Measurements from ENCODE around the gene HEYL. TPM values are rescaled to one million over a fixed set of nuclear protein-coding genes. Genes with fewer than 3 reads are reported as not detected.

The HEYL gene
- total RNA-seq, 1 donor from 2014 or later, result 21.2 TPM

DNA sequence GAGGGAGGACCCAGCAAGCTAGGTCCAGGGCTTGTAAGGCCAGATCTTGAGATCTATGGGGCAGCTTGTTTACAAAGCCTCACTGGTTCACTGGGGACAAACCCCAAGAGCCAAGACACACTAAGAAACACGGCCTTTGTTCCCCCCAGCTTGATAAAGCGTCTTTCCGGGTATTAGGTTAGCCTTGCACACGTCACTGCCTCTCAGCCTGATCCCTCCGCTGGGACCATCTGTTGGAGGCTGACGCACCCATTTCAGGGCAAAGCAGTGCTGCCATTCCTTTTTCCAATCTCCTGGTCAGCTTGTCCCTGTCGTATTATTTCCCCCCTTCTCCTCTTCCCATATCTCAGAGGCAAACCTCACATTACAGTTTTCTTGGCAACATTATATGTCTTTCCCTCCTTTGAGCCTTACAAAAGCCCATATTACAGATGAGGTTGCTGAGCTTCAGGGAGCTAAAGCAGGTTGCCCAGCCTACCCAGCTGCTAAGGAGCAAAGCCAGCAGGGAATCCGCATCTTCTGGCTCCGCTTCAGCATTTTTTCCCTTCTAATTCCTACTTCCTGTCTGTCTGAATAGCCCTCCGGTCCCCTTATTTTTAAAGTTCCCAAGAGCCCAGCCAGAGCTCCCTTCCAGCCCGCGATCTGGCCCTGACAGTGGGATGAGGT lies 4.1 kb downstream of the HEYL start:
- peak; percentile 62 for DNase-seq
- peak overlapping the region; percentile 90 for H3K27ac ChIP-seq (replicated peaks)
- TF ChIP-seq, protein P1, sequence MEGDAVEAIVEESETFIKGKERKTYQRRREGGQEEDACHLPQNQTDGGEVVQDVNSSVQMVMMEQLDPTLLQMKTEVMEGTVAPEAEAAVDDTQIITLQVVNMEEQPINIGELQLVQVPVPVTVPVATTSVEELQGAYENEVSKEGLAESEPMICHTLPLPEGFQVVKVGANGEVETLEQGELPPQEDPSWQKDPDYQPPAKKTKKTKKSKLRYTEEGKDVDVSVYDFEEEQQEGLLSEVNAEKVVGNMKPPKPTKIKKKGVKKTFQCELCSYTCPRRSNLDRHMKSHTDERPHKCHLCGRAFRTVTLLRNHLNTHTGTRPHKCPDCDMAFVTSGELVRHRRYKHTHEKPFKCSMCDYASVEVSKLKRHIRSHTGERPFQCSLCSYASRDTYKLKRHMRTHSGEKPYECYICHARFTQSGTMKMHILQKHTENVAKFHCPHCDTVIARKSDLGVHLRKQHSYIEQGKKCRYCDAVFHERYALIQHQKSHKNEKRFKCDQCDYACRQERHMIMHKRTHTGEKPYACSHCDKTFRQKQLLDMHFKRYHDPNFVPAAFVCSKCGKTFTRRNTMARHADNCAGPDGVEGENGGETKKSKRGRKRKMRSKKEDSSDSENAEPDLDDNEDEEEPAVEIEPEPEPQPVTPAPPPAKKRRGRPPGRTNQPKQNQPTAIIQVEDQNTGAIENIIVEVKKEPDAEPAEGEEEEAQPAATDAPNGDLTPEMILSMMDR (IDR thresholded peaks at IDR 0.05; ENCODE audit: borderline replicate concordance), result no peak
- intact Hi-C loops (cut with micrococcal nuclease), result no loop called here
- H3K4me3 ChIP-seq, result peak overlapping the region; percentile 76
- H3K4me1 ChIP-seq, result peaks cover 63% of the 10 kb centered on the region
- H3K27me3 ChIP-seq (ENCODE audit: low read depth), result peaks cover 63% of the 10 kb centered on the region
- peaks cover 20% of the 10 kb centered on the region for H3K36me3 ChIP-seq
- H3K9me3 ChIP-seq (replicated peaks), result no peaks in the 10 kb centered on the region

DNA sequence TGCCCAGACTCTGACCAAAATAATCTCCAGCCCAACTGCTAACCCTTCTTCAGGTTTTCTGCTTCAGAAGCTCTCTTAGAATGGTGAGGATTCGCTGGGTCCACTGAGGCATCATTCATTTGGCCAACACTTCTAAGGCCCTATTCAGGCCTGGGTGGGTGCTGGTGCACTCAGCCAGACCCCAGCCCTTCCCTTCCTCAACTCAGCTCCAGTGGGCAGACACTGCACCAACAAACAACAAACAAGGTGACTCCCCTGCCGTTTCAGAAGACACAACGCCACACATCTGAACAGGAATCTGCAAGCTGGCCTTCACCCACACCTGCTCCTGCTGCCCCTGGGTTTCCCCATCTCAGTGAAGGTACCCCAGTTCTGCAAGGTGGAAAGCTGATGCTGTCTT lies 6.0 kb downstream of the HEYL start:
- H3K4me1 ChIP-seq, result peaks cover 56% of the 10 kb centered on the region
- peaks cover 36% of the 10 kb centered on the region for H3K36me3 ChIP-seq
- peak overlapping the region; percentile 76 for H3K4me3 ChIP-seq
- peak overlapping the region; percentile 90 for H3K27ac ChIP-seq (replicated peaks)
- no peak for DNase-seq
- H3K9me3 ChIP-seq (replicated peaks), result no peaks in the 10 kb centered on the region
- intact Hi-C loops (cut with micrococcal nuclease), result no loop called here
- TF ChIP-seq, protein P1 (IDR thresholded peaks at IDR 0.05; ENCODE audit: borderline replicate concordance), result no peak
- peaks cover 51% of the 10 kb centered on the region for H3K27me3 ChIP-seq (ENCODE audit: low read depth)

GRCh38 chr1:39632682-39633417 lies 6.6 kb downstream of the HEYL start:
- Histone ChIP-seq H3K9me3 (replicated peaks) (no peaks in the 10 kb centered on the region), H3K27ac (replicated peaks) (peak overlapping the region; percentile 90), H3K4me3 (peak overlapping the region; percentile 76), H3K4me1 (peaks cover 58% of the 10 kb centered on the region), H3K27me3 (ENCODE audit: low read depth) (peaks cover 47% of the 10 kb centered on the region), H3K36me3 (peaks cover 36% of the 10 kb centered on the region)
- TF ChIP-seq, protein P1 (IDR thresholded peaks at IDR 0.05; ENCODE audit: borderline replicate concordance), result no peak
- intact Hi-C loops (cut with micrococcal nuclease), result no loop called here
- DNase-seq, result peak; percentile 82

GRCh38 chr1:39632323-39632681 lies 7.1 kb downstream of the HEYL start:
- DNase-seq, result no peak
- intact Hi-C loops (cut with micrococcal nuclease), result no loop called here
- peaks cover 41% of the 10 kb centered on the region for H3K27me3 ChIP-seq (ENCODE audit: low read depth)
- H3K36me3 ChIP-seq, result peaks cover 36% of the 10 kb centered on the region
- H3K4me1 ChIP-seq, result peaks cover 63% of the 10 kb centered on the region
- TF ChIP-seq, protein P1 (IDR thresholded peaks at IDR 0.05; ENCODE audit: borderline replicate concordance), result no peak
- peak overlapping the region; percentile 76 for H3K4me3 ChIP-seq
- H3K9me3 ChIP-seq (replicated peaks), result no peaks in the 10 kb centered on the region
- H3K27ac ChIP-seq (replicated peaks), result peak overlapping the region; percentile 90

DNA sequence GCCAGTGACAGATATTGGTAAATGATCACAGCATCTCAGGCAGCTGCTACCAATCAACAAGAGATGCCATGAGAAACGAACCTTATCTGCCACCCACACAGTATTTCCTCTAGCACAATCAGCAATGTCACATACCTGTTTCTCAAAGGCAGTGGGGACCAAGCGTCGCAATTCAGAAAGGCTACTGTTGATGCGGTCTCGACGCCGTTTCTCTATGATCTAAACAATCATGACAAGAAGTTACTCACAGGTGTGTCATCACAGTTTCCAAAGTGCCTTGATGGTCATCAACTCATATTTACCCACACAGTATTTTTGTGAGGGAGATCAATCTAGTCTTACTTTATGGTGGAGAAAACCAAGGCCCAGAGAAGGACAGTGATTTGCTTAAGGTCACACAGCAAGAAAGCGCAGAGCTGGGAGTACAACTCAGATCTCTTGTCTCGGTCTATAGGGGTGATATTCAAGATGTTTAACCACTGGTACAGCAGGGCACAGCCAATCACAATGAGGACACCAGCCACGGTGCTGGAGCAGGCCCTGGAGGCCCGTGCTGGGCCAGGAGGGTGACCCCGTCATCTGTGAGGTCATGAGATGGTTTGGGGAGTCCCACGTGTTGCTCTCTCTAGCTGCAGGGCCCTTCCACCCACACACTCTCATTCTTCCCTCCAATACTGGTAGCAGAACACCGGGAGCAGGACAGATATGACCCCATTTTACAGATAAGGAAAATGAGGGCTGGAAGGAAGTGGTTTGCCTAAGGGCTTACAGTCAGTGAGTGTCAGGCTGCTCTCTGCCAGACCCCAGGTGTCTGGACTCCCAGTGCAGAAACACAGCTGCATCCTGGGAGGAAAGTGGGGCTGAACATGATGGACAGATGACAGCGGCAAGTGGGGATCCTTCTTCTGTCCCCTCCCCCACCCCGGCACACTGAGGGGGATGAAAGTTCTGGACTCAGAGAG lies 7.8 kb downstream of the HEYL start:
- peak overlapping the region; percentile 76 for H3K4me3 ChIP-seq
- H3K27me3 ChIP-seq (ENCODE audit: low read depth), result peaks cover 35% of the 10 kb centered on the region
- TF ChIP-seq, protein P1 (IDR thresholded peaks at IDR 0.05; ENCODE audit: borderline replicate concordance), result no peak
- intact Hi-C loops (cut with micrococcal nuclease), result no loop called here
- H3K9me3 ChIP-seq (replicated peaks), result no peaks in the 10 kb centered on the region
- peaks cover 63% of the 10 kb centered on the region for H3K4me1 ChIP-seq
- peak overlapping the region; percentile 90 for H3K27ac ChIP-seq (replicated peaks)
- no peak for DNase-seq
- peaks cover 36% of the 10 kb centered on the region for H3K36me3 ChIP-seq

All from left ventricle myocardium inferior (tissue), 1 donor.